ENCODE results near the gene NDUFS6.

The NDUFS6 gene

DNA sequence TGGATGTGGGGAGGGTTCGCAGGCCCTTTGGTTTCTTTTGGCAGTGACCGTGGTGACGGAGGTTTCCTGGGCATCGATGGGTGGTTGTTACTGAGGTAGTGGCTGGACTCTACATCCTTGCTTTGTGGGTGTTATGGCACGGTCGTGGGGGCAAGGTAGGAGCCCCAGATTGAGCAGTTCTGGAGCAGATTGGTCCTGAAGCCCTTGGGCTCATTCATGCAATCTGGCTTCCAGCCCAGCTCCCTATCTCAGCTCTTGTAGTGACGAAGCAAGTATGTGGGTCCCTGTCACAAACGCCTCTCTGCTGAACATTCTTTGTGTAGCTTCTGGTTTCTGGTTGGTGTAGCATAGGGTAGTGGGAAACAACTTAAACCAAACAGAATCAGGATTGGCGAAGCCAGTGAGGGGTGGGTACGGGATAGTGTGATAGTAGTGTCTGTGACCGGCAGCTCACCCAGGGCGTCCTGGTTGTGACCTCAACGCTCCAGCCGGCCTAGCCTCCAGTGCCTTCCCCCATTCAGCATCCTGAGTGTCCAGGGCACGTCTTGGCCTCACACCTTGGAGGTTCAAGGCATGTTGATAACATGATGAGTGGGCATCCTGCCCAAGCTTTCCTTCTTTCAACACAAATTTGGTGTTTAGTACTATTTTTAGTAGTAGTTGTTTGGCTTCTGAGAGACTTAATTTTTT lies 2.9 kb downstream of the NDUFS6 start (continued):
- no peak for TF ChIP-seq ZNF335 (tag by site-specific recombination; conservative IDR thresholded peaks at IDR 0.05)
- TF ChIP-seq ZNF24 (tag by site-specific recombination; IDR thresholded peaks at IDR 0.05) = no peak

DNA sequence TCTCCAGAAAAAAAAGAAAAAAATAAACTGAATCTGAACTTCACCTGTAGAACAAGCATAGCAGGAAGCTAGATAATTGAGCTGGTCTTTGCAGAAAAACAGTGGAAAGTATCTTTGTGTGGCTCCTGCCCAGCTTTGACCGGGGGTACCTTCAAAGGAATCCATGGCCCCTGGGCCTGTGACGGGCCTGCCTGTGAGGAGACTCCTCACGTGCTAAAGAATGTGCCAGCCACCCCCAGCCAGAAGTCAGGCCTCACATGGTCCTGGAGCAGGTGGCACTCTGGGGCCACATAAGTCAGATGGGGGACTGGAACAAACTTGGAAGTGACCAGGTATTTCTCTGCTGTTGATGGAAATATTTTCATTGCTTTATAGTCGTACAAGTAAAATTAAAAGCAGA lies 4.1 kb downstream of the NDUFS6 start:
- Histone ChIP-seq H3K9me3 (ENCODE audit: control insufficient read depth, insufficient read depth, low read depth, low read length) (no peaks in the 10 kb centered on the region), H3K4me3 (ENCODE audit: low read depth, low read length) (no peak overlapping the region), H3K4me1 (ENCODE audit: control insufficient read depth, insufficient read depth, low read length) (peaks cover 4% of the 10 kb centered on the region; the same call in 1 of the 2 replicates), H3K36me3 (ENCODE audit: control insufficient read depth in 2 of 2, insufficient read depth in 1 of 2, low read length in 2 of 2) (peaks cover 33 to 78% of the 10 kb centered on the region in 2 experiments), H3K27ac (ENCODE audit: extremely low read depth, low read depth, low read length) (no peak overlapping the region)
- ChIA-PET CTCF (no interaction called here), POLR2A (no interaction called here)
- TF ChIP-seq ZBTB21 (tag by site-specific recombination; IDR thresholded peaks at IDR 0.05) = no peak
- TF ChIP-seq, protein P1, sequence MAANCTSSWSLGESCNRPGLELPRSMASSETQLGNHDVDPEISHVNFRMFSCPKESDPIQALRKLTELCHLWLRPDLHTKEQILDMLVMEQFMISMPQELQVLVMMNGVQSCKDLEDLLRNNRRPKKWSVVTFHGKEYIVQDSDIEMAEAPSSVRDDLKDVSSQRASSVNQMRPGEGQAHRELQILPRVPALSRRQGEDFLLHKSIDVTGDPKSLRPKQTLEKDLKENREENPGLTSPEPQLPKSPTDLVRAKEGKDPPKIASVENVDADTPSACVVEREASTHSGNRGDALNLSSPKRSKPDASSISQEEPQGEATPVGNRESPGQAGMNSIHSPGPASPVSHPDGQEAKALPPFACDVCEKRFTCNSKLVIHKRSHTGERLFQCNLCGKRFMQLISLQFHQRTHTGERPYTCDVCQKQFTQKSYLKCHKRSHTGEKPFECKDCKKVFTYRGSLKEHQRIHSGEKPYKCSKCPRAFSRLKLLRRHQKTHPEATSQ (tag by site-specific recombination; IDR thresholded peaks at IDR 0.05) = no peak
- no peak for TF ChIP-seq ZNF529 (tag by site-specific recombination; IDR thresholded peaks at IDR 0.05; ENCODE audit: insufficient replicate concordance)
- no peak for TF ChIP-seq KLF16 (tag by site-specific recombination; IDR thresholded peaks at IDR 0.05)
- TF ChIP-seq, protein P2, sequence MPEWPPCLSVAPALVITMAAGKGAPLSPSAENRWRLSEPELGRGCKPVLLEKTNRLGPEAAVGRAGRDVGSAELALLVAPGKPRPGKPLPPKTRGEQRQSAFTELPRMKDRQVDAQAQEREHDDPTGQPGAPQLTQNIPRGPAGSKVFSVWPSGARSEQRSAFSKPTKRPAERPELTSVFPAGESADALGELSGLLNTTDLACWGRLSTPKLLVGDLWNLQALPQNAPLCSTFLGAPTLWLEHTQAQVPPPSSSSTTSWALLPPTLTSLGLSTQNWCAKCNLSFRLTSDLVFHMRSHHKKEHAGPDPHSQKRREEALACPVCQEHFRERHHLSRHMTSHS (tag by site-specific recombination; IDR thresholded peaks at IDR 0.05) = no peak
- TF ChIP-seq ZNF426 (tag by site-specific recombination; IDR thresholded peaks at IDR 0.05) = no peak
- no peak for TF ChIP-seq ZFP37 (tag by site-specific recombination; IDR thresholded peaks at IDR 0.05)
- TF ChIP-seq ZNF530 (tag by site-specific recombination; IDR thresholded peaks at IDR 0.05; ENCODE audit: low read depth) = no peak
- no peak for TF ChIP-seq ZNF433 (tag by site-specific recombination; IDR thresholded peaks at IDR 0.05; ENCODE audit: low read depth)
- TF ChIP-seq ZNF544 (tag by site-specific recombination; IDR thresholded peaks at IDR 0.05) = no peak
- no peak for TF ChIP-seq ZNF76 (tag by site-specific recombination; IDR thresholded peaks at IDR 0.05; ENCODE audit: borderline replicate concordance, low read depth)
- TF ChIP-seq, protein P3, sequence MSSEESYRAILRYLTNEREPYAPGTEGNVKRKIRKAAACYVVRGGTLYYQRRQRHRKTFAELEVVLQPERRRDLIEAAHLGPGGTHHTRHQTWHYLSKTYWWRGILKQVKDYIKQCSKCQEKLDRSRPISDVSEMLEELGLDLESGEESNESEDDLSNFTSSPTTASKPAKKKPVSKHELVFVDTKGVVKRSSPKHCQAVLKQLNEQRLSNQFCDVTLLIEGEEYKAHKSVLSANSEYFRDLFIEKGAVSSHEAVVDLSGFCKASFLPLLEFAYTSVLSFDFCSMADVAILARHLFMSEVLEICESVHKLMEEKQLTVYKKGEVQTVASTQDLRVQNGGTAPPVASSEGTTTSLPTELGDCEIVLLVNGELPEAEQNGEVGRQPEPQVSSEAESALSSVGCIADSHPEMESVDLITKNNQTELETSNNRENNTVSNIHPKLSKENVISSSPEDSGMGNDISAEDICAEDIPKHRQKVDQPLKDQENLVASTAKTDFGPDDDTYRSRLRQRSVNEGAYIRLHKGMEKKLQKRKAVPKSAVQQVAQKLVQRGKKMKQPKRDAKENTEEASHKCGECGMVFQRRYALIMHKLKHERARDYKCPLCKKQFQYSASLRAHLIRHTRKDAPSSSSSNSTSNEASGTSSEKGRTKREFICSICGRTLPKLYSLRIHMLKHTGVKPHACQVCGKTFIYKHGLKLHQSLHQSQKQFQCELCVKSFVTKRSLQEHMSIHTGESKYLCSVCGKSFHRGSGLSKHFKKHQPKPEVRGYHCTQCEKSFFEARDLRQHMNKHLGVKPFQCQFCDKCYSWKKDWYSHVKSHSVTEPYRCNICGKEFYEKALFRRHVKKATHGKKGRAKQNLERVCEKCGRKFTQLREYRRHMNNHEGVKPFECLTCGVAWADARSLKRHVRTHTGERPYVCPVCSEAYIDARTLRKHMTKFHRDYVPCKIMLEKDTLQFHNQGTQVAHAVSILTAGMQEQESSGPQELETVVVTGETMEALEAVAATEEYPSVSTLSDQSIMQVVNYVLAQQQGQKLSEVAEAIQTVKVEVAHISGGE (tag by site-specific recombination; conservative IDR thresholded peaks at IDR 0.05; ENCODE audit: low read depth) = no peak
- no peak for TF ChIP-seq ZNF202 (tag by site-specific recombination; IDR thresholded peaks at IDR 0.05; ENCODE audit: borderline replicate concordance)
- TF ChIP-seq, protein P4, sequence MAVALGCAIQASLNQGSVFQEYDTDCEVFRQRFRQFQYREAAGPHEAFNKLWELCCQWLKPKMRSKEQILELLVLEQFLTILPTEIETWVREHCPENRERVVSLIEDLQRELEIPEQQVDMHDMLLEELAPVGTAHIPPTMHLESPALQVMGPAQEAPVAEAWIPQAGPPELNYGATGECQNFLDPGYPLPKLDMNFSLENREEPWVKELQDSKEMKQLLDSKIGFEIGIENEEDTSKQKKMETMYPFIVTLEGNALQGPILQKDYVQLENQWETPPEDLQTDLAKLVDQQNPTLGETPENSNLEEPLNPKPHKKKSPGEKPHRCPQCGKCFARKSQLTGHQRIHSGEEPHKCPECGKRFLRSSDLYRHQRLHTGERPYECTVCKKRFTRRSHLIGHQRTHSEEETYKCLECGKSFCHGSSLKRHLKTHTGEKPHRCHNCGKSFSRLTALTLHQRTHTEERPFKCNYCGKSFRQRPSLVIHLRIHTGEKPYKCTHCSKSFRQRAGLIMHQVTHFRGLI (tag by site-specific recombination; IDR thresholded peaks at IDR 0.05) = no peak
- TF ChIP-seq ZNF221 (tag by site-specific recombination; IDR thresholded peaks at IDR 0.05; ENCODE audit: borderline replicate concordance) = no peak
- no peak for TF ChIP-seq ZBTB17 (tag by site-specific recombination; IDR thresholded peaks at IDR 0.05)
- TF ChIP-seq ZNF623 (tag by site-specific recombination; IDR thresholded peaks at IDR 0.05) = no peak
